CD4-positive, alpha-beta T cell treated with Interleukin-12 subunit alpha and Interleukin-12 subunit beta, for 1 hour (primary cell): ENCODE data around the gene HLA-B.
A peak's percentile ranks its signal among the peaks of the same experiment; 100 is the strongest.

ENCODE experiments used
- DNase-seq: peaks from one replicate; pipeline ENCODE4 v3.0.0-alpha.2; 2020

HLA-B gene

DNA sequence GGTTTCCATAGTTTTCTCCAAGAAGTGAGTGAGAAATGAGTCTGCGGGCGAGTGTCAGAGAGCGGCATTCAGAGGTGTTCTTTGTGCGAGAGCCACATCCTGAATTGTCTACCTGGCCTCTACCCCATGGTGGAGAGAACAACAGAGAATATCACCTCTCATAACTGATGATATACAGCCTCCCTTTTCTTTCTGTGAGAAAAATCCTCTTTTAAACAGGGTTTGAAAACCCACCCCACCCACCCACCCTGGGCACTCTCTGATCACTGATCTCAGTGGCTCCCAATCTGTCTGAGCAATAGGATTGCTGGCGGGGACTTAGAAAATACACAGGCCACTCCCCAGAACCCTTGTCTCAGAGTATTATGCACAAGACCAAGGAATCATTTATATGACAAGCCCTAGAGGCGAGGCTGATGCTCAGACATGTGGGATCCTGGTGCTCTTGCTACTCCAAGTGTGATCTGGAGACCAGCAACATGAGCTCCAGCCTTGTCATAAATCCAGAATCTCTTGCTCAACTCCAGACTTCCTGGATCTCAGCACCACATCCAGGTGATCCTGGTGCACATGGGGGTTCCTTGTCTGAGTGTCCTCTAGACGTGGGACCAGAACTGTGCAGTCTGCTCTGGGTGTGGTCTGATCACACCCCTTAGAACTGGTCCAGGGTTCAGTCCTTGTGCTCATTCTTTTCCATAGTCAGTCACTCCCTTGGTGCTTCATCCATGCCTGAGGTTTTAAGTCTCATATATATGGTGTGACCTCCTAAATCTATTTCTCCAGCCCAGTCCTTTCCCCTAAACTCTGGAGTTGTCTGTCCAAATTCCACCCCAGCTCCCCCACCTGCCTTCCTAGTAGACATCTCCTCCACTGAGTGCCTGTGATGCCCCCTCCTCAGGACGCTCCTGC, 5.3 kb downstream of the HLA-B start:
- DNase-seq, result peak; percentile 66

DNA sequence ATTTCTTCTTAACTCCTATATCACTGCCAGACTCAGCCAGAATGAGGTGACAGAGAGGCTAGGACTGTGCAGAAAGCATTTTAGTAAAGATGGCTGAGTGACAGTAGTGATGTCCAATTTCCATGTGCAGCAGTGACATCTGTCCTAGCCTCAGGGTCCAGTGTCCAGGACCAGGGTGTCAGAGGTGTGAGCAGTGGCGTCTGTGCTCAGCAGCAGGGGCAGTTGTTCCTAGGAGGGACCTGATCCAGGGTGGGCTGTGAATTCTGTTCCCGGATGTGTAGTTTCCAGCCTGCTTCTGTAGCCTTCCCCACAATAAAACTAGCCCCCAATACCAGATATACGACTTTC, 6.0 kb downstream of the HLA-B start:
- no peak for DNase-seq

DNA sequence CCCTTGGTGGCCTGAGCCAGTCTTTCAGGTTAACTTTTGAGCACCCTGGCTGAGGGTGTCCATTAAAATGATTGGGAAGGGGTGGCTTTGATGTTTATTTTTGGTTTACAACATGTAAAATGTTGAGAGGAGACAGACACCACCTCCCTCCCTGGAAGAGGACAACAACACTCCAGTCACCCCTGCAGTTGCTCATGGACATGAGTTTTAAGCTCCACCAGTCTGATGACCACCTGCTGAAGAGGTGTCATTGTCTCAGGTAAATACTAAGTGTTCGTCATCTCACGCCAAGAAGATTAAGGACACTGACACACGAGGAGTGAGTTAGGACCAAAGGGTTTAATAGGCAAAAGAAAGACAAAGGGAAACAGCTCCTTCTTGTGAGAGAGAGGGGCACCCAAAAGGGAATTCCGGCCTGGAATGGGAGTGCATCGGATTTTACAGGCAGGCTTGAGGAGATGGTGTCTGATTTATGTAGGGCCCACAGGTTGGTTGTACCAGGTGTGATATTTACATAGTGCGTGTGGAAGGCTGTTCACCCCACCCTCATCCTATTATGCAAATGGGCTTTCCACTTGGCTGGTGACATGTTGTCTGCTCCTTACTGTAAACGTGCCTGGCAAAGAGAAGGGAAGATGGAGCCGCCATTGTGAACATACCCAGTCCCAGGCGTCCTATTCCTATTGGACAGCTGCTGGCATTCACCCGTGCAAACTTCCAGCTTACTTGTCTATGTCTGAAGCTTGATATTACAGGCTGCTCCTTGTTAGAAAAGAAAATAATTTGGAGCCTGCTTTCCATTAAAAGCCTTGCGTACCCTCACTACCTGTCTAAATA, 6.6 kb downstream of the HLA-B start:
- DNase-seq, result peak; percentile 48

DNA sequence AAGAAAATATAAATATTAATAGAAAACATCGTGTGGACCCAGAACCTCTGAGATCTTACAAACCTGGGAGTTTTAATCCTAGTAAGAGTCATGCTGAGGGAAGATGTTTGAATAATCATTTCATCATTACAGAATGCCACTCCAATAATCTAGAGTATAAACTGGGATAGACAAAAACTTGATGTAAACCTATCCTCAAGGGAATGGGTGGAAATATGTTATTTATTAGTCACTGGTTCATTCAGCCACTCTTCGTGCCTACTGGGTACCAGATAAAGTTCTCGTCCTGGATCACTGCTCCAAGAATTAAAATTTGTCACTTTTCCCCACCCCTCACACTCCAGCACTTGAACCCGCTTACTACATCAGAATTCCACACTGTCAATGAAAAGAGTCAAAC, 7.7 kb downstream of the HLA-B start:
- no peak for DNase-seq

DNA sequence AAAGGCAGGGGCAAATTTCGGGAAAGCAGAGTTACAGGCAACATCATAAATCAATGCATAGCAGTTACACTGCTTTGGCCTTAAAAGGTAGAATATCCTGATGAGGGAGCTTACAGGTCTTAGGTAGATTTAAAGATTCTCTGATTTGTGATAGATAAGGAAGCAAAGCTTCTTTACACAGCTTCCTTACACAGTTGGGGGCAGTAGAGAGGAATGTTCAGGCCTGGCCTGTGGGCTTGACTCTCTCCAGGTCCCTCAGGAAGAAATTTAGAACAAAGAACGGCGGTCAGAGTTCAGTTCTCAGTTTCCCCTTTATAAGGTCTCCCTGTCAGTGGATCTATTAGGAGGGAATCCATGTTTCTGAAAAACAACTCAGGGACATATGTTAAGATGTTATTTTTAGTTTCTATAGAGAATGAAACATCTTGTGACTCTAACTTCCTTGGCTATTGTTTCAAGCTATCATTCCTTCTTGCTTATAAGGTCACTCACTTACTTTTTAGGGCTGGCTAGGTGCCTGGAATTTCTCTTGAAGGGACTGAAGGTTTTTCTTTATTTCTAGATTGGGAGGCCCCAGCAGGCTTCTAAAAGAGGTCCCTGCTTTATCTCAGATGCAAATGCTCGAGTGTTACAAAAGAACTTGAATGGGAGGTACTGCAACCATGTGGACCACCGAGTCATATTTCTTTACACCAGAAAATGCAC, 11.8 kb downstream of the HLA-B start:
- DNase-seq, result no peak

DNA sequence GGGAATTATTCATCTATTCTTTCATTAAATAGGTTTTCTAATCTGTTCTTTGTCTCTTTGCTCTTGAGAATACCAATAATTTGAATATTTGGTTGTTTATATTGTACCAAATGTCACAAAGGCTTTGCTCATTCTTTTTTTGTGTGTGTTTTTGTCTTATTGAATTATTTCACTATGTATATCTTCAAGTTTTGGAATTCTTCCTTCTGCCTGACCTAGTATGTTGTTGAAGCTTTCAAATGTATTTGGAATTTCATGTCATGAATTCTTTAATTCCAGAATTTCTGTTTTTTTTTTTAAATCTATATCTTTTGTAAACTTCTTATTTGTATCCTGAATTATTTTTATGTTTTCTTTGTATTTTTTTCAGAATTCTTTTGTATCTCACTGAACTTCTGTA, 16.8 kb downstream of the HLA-B start:
- DNase-seq, result no peak

DNA sequence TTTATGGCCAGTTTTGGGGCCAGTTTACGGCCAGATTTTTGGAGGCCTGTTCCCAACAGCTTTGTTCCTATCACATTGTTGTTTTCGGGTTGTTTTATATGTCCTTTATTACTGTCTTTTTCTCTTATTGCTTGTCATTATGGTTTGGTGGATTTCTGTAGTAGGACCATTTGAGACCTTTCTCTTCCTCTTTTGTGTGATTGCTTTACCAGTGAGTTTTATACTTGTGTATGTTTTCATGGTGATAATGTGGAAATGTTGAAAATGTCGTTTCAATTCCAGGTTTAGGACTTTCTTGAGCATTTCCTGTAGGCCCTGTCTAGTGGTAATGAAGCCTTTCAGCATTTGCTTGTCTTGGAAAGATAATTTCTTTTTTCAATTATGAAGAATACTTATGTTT, 17.8 kb downstream of the HLA-B start:
- no peak for DNase-seq

DNA sequence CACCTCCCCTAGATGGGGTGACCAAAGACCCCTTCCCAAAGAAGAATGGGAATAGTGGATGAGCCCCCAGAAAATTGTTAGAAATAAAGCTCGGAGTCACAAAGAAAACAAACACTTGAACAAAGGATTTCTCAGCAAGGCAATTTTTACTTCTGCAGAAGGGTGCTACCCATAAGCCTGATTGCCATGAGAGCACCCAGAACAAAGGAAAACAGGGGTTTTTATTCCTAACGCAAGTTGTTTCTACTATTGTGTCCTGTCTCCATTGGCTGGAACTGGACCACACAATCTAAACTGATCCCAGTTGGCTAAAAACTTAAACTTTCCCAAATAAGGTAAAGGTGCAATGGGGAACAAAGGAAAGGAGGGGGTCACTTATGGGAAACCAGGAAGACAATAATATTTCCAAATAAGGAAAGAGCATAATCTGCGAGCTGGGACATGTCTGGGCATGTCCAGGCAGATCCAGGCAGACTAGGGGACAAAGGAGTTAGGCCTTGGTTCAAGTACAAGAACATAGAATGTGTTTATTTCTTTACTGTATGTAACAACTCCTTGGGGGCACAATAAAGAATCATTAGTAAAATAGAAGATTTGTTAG, 20.0 kb downstream of the HLA-B start:
- DNase-seq, result no peak

DNA sequence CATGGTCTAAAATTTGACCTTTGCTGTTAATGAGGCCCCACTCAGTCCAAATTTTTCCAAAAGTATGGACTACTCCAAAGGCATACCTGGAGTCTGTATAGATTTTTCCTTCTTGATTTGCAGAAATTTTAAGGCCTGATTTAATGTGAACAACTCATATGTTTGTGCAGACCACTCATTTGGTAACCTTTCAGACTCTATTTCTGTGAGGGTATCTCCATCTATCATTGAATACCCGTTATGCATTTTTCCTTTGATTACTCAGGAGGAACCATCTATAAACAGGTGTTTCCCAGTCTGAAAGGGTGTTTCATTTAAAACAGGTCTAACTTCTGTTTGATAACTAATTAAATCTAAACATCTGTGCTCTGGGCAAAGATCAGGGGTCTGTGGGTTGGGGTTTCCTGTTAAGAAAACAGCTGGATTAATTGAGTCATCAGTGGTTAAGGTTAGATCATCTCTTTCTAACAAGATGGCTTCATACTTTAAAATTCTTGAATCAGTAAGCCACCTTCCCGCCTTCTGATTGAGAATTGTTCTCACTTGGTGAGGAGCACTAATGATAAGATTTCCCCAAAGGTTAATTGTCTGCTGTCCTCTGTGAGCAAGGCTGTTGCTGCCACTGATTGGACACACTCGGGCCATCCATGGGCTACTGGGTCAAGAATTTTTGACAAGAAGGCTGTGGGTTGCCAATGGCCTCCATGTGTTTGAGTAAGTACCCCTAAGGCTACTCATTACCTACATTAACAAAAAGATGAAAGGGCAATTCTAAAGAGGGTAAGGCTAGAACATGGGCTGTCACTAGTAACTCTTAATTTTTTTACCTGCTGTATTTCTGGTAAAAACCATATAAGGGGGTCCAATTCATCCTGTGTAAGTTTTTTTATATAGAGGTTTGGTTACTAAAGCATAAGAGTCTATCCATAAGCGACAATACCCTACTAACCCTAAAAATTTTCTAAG, 24.1 kb downstream of the HLA-B start:
- peak; percentile 51 for DNase-seq

DNA sequence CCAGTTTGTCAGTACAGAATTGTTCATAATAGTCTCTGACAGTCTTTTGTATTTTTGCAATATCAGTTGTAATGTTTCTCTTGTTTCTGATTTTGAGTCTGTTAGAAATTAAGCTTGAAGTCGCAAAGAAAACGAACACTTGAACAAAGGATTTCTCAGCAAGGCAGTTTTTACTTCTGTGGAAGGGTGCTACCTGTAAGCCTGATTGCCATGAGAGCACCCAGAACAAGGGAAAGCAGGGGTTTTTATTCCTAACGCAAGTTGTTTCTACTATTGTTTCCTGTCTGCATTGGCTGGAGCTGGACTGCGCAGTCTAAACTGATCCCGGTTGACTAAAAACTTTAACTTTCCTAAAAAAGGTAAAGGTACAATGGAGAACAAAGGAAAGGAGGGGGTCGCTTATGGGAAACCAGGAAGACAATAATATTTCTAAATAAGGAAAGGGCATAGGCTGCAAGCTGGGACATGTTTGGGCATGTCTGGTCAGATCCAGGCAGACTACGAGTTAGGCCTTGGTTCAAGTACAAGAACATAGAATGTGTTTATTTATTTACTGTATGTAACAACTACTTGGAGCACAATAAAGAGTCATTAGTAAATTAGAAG, 28.5 kb downstream of the HLA-B start:
- no peak for DNase-seq

DNA sequence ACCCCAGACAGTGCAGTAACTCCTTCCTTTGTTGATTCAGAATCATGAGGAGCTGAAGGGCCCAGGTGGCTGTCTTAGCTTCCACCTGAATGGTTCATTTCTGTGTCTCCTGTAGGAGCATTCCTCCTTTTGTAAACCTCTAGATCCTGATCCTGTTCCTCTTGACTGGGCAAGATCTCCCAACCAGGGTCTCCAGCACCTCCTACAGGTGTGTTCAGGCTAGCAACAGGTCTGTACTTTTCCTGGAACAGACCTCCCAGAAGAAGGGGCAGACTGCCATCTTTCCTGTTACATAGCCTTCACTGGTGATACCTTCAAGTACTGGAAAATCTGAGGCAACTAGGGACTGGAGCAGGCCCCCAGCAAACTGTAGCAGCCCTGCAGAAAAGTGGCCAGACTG, 35.2 kb downstream of the HLA-B start:
- DNase-seq, result peak; percentile 12

DNA sequence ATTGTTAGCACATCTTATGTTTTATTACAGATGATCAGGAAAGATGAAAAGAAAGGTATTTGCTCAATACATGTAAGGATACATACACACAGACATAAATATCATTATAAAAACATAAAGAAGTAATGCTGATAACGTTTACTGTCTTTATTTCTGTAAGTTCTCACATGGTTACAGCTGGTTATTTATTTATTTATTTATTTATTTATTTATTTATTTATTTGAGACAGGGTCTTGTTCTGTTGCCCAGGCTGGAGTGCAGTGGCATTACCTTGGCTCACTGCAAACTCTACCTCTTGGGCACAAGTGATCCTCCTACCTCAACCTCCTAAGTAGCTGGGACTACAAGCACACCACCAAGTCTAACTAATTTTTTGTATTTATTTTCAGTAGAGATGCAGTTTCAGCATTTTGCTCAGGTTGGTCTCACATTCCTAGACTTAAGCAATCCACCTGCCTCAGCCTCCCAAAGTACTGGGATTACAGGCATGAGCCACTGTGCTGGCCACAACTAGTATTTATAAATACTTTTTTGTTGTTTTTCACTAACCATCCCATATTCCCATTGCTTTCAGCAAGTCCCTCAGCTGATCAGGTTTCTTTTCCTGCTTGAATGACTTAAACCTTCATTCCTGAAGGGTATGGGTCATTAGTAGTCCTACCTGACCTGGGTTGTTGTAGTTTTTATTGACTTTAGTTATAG, 35.8 kb downstream of the HLA-B start:
- DNase-seq, result no peak

DNA sequence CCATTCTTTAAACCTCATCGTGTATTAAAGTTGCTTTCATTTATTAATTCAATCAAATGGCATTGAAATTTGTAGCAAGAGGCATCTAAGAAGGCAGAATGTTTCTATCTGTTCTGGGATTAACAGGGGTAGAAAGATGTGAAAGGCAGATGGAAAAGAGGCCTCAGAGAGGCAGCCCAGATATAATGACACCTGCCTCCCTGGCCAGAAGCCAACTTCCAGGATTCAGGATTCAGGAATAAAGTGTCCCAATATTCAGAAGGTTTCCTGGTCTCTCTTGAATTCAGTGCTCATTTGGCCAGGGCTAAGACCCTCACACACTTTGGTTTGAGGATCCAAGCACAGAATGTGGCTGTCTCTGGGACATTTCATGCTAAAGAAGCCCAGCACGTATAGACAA, 39.9 kb downstream of the HLA-B start:
- no peak for DNase-seq

DNA sequence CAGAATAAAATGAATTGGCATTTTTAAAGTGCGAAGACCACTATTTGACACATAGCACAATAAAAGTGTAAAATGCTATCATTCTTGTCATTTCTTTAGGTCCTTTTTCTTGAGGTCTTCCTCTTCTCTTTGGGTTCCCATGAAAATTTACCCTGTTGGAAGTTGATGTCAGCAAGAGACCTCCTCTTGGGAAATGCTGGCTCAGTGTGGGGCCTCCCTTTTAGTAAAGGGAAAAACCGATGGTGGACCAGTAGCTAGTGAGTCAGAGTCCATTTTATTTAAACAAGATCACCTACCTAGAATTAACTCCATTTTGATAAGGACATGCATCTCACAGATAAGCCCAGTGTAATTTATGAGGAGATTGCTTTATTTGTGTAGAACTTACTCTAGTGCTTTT, 47.3 kb downstream of the HLA-B start:
- DNase-seq, result no peak

DNA sequence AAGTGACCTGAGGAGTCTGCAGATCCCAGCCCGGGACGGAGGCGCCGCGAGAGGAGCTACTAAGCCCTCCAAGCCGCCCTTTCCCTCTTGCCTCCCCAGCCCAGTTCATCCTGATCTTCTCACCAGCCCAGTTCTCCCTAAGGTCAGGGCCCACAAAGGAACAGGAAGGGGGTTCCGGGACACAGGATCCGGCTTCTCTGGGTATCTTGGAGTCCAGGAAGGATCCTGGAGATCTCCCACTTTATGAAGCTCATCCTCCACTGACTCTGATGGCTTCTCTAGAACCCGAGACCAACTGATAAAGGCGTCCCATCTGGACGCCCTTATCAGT, 48.2 kb downstream of the HLA-B start:
- DNase-seq, result no peak

DNA sequence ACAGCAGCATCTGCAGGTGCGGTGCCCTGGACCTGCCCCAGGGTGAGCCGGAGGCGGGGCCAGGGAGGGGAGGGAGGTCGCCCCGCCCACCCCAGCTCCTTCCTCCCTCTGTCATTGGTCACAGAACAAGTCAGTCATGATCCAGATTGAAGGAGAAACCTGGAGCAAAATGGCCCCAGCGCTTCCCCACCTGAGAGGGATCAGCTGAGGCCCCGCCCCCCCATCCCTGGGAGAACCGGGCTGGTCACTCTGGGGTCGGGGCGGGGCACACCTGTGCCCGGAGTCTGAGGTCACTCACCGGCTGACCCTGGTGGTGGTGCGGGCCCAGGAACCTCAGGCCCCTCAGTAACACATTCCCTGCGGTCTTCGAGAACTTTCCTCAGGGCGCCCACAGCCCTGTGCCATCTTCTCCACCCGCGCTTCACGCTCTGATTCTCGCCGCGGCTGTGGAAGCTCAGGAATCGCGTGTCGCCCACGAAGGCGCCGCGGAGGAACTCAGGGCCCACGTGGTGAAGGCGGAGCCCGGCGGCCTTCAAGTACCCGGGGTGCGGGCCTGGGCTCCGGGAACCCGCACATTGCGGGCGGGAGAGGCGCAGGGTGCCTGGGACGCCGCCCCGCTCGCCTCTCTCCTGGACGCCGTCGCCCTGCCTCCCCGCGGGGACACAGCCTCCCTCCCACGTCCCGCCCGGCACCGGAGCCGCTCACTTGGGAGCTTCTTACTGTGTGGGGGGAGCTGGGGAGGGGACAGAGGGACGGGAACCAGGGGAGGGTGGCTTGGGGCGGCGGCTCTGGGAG, 48.7 kb downstream of the HLA-B start:
- peak; percentile 72 for DNase-seq

DNA sequence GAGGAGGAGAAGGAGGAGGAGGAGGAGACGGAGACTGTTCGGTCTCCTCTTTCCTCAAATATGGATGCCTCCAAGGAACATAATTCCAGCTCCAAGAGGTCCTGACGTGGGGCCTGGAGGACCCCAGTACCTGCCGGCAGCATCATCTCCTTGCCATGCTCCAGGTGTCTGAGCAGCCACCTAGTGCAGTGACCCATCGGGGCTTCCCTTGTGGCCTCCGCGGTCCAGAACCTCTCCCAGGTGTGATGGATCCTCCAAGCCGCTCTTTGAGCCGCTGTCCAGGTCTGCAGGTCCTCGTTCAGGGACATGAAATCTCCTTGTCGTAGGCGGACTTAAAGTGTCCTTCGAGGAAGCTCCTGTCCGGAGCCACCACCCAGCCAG, 49.3 kb downstream of the HLA-B start:
- DNase-seq, result no peak

DNA sequence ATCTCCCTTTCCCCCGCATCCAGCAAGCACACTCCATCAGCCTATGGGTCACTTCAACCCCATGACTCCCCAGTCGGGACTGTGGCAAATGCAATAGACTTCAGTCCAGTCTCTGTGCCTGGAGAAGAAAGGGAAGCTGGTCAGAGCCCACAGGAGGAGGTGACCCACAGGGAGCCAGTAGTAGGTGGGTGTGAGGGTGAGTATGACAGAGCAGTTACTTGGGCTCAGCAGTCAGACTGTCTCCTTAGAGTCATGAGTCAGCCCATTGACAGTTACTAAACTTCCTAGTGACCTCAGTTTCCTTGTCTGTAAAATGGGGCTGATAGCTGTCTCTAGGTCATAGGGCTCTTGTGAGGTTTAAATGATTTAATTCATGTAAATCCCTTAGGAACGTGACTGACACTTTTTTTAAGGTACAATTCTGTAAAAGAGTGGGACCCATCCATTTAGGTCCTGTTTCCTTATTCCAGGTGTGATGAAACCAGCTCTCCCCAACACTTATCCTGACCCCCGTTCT, 51.2 kb downstream of the HLA-B start:
- DNase-seq, result no peak

DNA sequence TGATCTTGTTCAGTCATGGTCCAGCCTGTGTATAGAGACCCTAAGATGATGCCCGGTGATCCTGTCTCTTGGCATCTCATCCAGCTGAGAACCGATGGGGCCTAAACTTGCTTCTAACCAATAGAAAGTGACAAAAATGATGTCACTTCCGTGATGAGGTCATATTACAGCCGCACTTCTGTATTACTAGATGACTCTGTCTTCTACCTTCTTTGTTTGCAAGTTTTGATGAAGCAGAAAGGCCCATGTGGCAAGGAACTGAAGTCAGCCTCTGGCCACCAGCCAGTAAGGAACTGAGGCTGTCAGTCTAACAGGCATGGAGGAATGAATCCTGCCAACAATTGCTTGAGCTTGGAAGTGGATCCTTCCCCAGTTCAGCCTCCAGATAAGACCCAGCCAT, 52.3 kb downstream of the HLA-B start:
- no peak for DNase-seq
